GM19455 (cell line): Measurements from ENCODE around the gene SMC3.

Experiments
- ATAC-seq: cut with Tn5 transposase; IDR thresholded peaks from one replicate; pipeline ENCODE4 v1.9.1; 2021; ENCODE audit not compliant: unreplicated experiment

SMC3 gene

GRCh38 chr10:110643653-110644597 lies 76.4 kb downstream of the SMC3 start, which contains the start of gene RBM20:
RBM20 (plus strand) TSS chr10:110644336; CDS start chr10:110644455, 119 bp downstream.
- ATAC-seq, result peak; percentile 44

GRCh38 chr10:110644598-110645462 lies 77.3 kb downstream of the SMC3 start:
- ATAC-seq, result no peak

- ATAC-seq, result no peak
These were observed 79.1 kb downstream of the SMC3 start for GRCh38 chr10:110646417-110647135.

GRCh38 chr10:110647136-110647430 lies 79.6 kb downstream of the SMC3 start:
- ATAC-seq, result no peak

- no peak for ATAC-seq
These were observed 81.3 kb downstream of the SMC3 start for GRCh38 chr10:110648692-110649346.

GRCh38 chr10:110649347-110650264 lies 82.1 kb downstream of the SMC3 start:
- ATAC-seq, result no peak

- ATAC-seq, result no peak
These were observed 82.8 kb downstream of the SMC3 start for GRCh38 chr10:110650265-110650668.

GRCh38 chr10:110651044-110651958 lies 83.8 kb downstream of the SMC3 start:
- no peak for ATAC-seq

- ATAC-seq, result no peak
These were observed 85.1 kb downstream of the SMC3 start for GRCh38 chr10:110652475-110653118.
